ENCODE results near the gene CYP4A11.
"Not testable (repeated sequence)": the region's sequence is repeated elsewhere in the genome, so short reads cannot be mapped to it uniquely, and the experiment has no call there.

Gene CYP4A11

GRCh38 chr1:46927249-46927835 lies 13.9 kb downstream of the CYP4A11 start:
- in situ Hi-C loops (cut with MboI; ENCODE audit: low sequenced_read_pairs) = no loop called here

DNA sequence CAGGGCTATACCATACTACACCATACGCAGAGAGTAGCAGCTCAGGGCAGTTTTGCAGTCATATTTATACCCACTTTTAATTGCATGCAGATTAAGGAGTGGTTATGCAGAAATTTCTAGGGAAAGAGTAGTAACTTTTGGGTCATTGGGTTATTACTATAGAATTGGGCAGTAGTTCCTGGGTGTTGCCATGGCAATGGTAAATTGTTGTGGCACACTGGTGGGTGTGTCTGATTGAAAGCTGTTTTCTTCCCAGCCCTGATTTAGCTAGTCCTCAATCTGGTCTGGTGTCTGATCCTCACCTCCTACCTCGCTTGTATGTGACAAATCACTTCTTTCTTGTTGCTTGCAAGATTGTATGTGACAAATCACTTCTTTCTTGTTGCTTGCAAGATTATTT lies 30.5 kb downstream of the CYP4A11 start:
- in situ Hi-C loops (cut with MboI; ENCODE audit: low sequenced_read_pairs) = no loop called here

- in situ Hi-C loops (cut with MboI; ENCODE audit: low sequenced_read_pairs) = no loop called here
These were observed 37.8 kb downstream of the CYP4A11 start for GRCh38 chr1:46903481-46903880.

GRCh38 chr1:46900401-46900800 lies 40.9 kb downstream of the CYP4A11 start:
- in situ Hi-C loops (cut with MboI; ENCODE audit: low sequenced_read_pairs) = no loop called here

DNA sequence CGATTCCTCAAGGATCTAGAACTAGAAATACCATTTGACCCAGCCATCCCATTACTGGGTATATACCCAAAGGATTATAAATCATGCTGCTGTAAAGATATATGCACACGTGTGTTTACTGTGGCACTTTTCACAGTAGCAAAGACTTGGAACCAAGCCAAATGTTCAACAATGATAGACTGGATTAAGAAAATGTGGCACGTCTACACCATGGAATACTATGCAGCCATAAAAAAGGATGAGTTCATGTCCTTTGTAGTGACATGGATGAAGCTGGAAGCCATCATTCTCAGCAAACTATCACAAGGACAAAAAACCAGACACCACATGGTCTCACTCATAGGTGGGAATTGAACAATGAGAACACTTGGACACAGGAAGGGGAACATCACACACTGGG lies 59.6 kb downstream of the CYP4A11 start:
- in situ Hi-C loops (cut with MboI; ENCODE audit: low sequenced_read_pairs) = not testable (repeated sequence)

All from hTERT RPE-1 (cell line).